Hepatocyte (in vitro differentiated cells): ENCODE results near the gene FCGR3A. TPM values are rescaled to one million over a fixed set of nuclear protein-coding genes. Genes with fewer than 3 reads are reported as not detected.

ENCODE experiments used
- DNase-seq: peaks from one replicate; pipeline ENCODE4 v3.0.0-alpha.2; 2016; ENCODE audit warnings: low spot score
- H2AFZ ChIP-seq: fragments of 200-600 bp; sonication (generic); 2 replicates; pipeline ENCODE4 v1.6.0; 2016; ENCODE audit warnings: antibody characterized with exemption, mild to moderate bottlenecking
- H3K27ac ChIP-seq: fragments of 200-600 bp; sonication (generic); 2 replicates; pipeline ENCODE4 v1.5.1; 2016; ENCODE audit warnings: mild to moderate bottlenecking
- H3K27me3 ChIP-seq: fragments of 200-600 bp; sonication (generic); 2 replicates; pipeline ENCODE4 v1.6.1; 2016
- H3K36me3 ChIP-seq: fragments of 200-600 bp; sonication (generic); replicated peaks from 2 replicates; pipeline ENCODE4 v1.5.1; 2016; ENCODE audit warnings: low read depth; ENCODE audit not compliant: insufficient read depth
- H3K4me1 ChIP-seq: fragments of 200-600 bp; sonication (generic); 2 replicates; pipeline ENCODE4 v1.5.1; 2016; ENCODE audit warnings: mild to moderate bottlenecking, moderate library complexity; ENCODE audit not compliant: insufficient read depth
- H3K4me2 ChIP-seq: fragments of 200-600 bp; sonication (generic); 2 replicates; pipeline ENCODE4 v1.6.0; 2016
- H3K4me3 ChIP-seq: fragments of 200-600 bp; sonication (generic); 2 replicates; pipeline ENCODE4 v1.5.1; 2016; ENCODE audit warnings: mild to moderate bottlenecking
- H3K79me2 ChIP-seq: fragments of 200-600 bp; sonication (generic); 2 replicates; pipeline ENCODE4 v1.6.0; 2017; ENCODE audit warnings: mild to moderate bottlenecking
- H3K9me2 ChIP-seq: fragments of 200-600 bp; sonication (generic); replicated peaks from 2 replicates; pipeline ENCODE4 v1.6.0; 2017; ENCODE audit warnings: mild to moderate bottlenecking; ENCODE audit not compliant: insufficient read depth
- H3K9me3 ChIP-seq: fragments of 200-600 bp; sonication (generic); 2 replicates; pipeline ENCODE4 v1.5.1; 2016; ENCODE audit warnings: low read depth, mild to moderate bottlenecking
- H4K20me1 ChIP-seq: fragments of 200-600 bp; sonication (generic); 2 replicates; pipeline ENCODE4 v1.6.0; 2016; ENCODE audit warnings: mild to moderate bottlenecking; ENCODE audit not compliant: insufficient read depth, poor library complexity, severe bottlenecking
- CTCF ChIP-seq: fragments of 200-600 bp; sonication (generic); IDR thresholded peaks from 2 replicates; pipeline ENCODE4 v1.5.1; 2016; ENCODE audit warnings: antibody characterized with exemption, mild to moderate bottlenecking; ENCODE audit not compliant: poor library complexity
- EZH2 ChIP-seq: fragments of 200-600 bp; sonication (generic); IDR thresholded peaks from 2 replicates; pipeline ENCODE4 v1.6.1; 2016; ENCODE audit warnings: antibody characterized with exemption, mild to moderate bottlenecking, borderline replicate concordance
- EZH2phosphoT487 ChIP-seq: fragments of 200-600 bp; sonication (generic); IDR thresholded peaks from one replicate; pipeline ENCODE4 v1.6.1; 2018; ENCODE audit warnings: antibody characterized with exemption, mild to moderate bottlenecking, low read depth, moderate library complexity; ENCODE audit not compliant: unreplicated experiment, severe bottlenecking
- WGBS: methylation state at CpG from one replicate; pipeline ENCODE4 v1.1.6; 2016; ENCODE audit warnings: low lambda C conversion rate; ENCODE audit errors: missing lambda C conversion rate; 5-methylcytosine and 5-hydroxymethylcytosine counted together
- polyA plus RNA-seq: library from polyadenylated mRNA; unstranded; fragments of >200 nt; fragmentation: Nextera tagmentation; extraction: Ambion mirVana; gene quantifications from 2 replicates; pipeline ENCODE4 v1.2.1, GENCODE V29; 2016
- total RNA-seq: library from RNA; depleted of rRNA; stranded (reverse); fragments of >200 nt; gene quantifications from 2 replicates; pipeline ENCODE4 v1.2.3, GENCODE V29; 2014

Gene FCGR3A
- total and polyA plus RNA-seq, 2 experiments from 2014 or later: 0.17 to 0.31 TPM

- no peaks in the 10 kb centered on the region for H3K9me3 ChIP-seq
- TF ChIP-seq EZH2: no peak
These were observed 55.4 kb downstream of the FCGR3A start for GRCh38 chr1:161494091-161494735.

GRCh38 chr1:161492827-161493226, 56.8 kb downstream of the FCGR3A start:
- no peak for DNase-seq
- no peaks in the 10 kb centered on the region for H3K79me2 ChIP-seq
- H2AFZ ChIP-seq: no peak overlapping the region
- H4K20me1 ChIP-seq: no peaks in the 10 kb centered on the region
- no peaks in the 10 kb centered on the region for H3K36me3 ChIP-seq
- TF ChIP-seq EZH2 (no peak), CTCF (no peak), EZH2phosphoT487 (no peak)
- H3K4me3 ChIP-seq: no peak overlapping the region
- no peak overlapping the region for H3K27ac ChIP-seq
- 57% methylated on average over 2 of the region's 2 CpGs for WGBS
- H3K4me2 ChIP-seq: no peak overlapping the region
- peaks cover 50% of the 10 kb centered on the region for H3K27me3 ChIP-seq
- H3K9me2 ChIP-seq: no peaks in the 10 kb centered on the region
- no peaks in the 10 kb centered on the region for H3K4me1 ChIP-seq
- H3K9me3 ChIP-seq: no peaks in the 10 kb centered on the region

More at GRCh38 chr1:161494091-161494735, 55.4 kb downstream of the FCGR3A start:
- no peaks in the 10 kb centered on the region for H4K20me1 ChIP-seq
- 58% methylated on average over 3 of the region's 3 CpGs for WGBS
- no peaks in the 10 kb centered on the region for H3K9me2 ChIP-seq
- no peak overlapping the region for H2AFZ ChIP-seq
- H3K4me1 ChIP-seq: no peaks in the 10 kb centered on the region
- H3K36me3 ChIP-seq: no peaks in the 10 kb centered on the region
- no peak for DNase-seq
- no peaks in the 10 kb centered on the region for H3K79me2 ChIP-seq
- H3K27me3 ChIP-seq: peaks cover 49% of the 10 kb centered on the region
- no peak overlapping the region for H3K4me3 ChIP-seq
- no peak overlapping the region for H3K27ac ChIP-seq
- H3K4me2 ChIP-seq: no peak overlapping the region

Other genes starting within 250 kb of the FCGR3A start
- gene MPZ, start 239.8 kb downstream of the FCGR3A start, total RNA-seq: 0.80 and 2.1 TPM in 2 replicates
- 0.21 TPM in 1 of 2 replicates, not detected in the other for gene MPZ, start 239.8 kb downstream of the FCGR3A start, polyA plus RNA-seq
- 131 and 169 TPM in 2 replicates for gene SDHC, start 235.4 kb downstream of the FCGR3A start, total RNA-seq
- gene SDHC, start 235.4 kb downstream of the FCGR3A start, polyA plus RNA-seq: 291 and 358 TPM in 2 replicates
- not detected in 2 replicates for gene CFAP126, start 181.9 kb downstream of the FCGR3A start, total RNA-seq
- not detected in 2 replicates for gene CFAP126, start 181.9 kb downstream of the FCGR3A start, polyA plus RNA-seq
- 3.6 TPM in 2 replicates for gene FCGR2A, start 44.4 kb downstream of the FCGR3A start, total RNA-seq
- gene FCGR2A, start 44.4 kb downstream of the FCGR3A start, polyA plus RNA-seq: 0.64 and 1.0 TPM in 2 replicates
- gene HSPA6, start 25.3 kb downstream of the FCGR3A start, total RNA-seq: 0.50 and 1.1 TPM in 2 replicates
- gene HSPA6, start 25.3 kb downstream of the FCGR3A start, polyA plus RNA-seq: 0.41 and 13.2 TPM in 2 replicates
- not detected in 2 replicates for gene FCGR3B, start 81.4 kb upstream of the FCGR3A start, total RNA-seq
- gene FCGR3B, start 81.4 kb upstream of the FCGR3A start, polyA plus RNA-seq: 0.40 TPM in 1 of 2 replicates, not detected in the other
- gene FCGR2B, start 113.3 kb upstream of the FCGR3A start, total RNA-seq: 0.52 TPM in 1 of 2 replicates, not detected in the other
- gene FCGR2B, start 113.3 kb upstream of the FCGR3A start, polyA plus RNA-seq: not detected in 2 replicates
- 0.16 and 3.0 TPM in 2 replicates for gene FCRLA, start 157.4 kb upstream of the FCGR3A start, total RNA-seq
- 0.31 and 0.75 TPM in 2 replicates for gene FCRLA, start 157.4 kb upstream of the FCGR3A start, polyA plus RNA-seq
- 0.23 and 0.76 TPM in 2 replicates for gene FCRLB, start 171.7 kb upstream of the FCGR3A start, total RNA-seq
- gene FCRLB, start 171.7 kb upstream of the FCGR3A start, polyA plus RNA-seq: 0.60 and 1.5 TPM in 2 replicates
- 47.9 and 52.9 TPM in 2 replicates for gene DUSP12, start 200.0 kb upstream of the FCGR3A start, total RNA-seq
- 35.4 and 37.1 TPM in 2 replicates for gene DUSP12, start 200.0 kb upstream of the FCGR3A start, polyA plus RNA-seq
- gene ATF6, start 216.5 kb upstream of the FCGR3A start, total RNA-seq: 27.8 and 29.8 TPM in 2 replicates
- 13.4 and 15.3 TPM in 2 replicates for gene ATF6, start 216.5 kb upstream of the FCGR3A start, polyA plus RNA-seq